GM12873 (cell line): ENCODE measurements around the gene PIK3R6.

Experiments
- CTCF ChIP-seq: IDR thresholded peaks from 2 replicates; pipeline ENCODE4 v1.5.1; 2012; ENCODE audit warnings: low read depth, mild to moderate bottlenecking, moderate library complexity, low read length, control low read depth; ENCODE audit not compliant: insufficient read depth; ENCODE audit errors: missing control alignments

The PIK3R6 gene

DNA sequence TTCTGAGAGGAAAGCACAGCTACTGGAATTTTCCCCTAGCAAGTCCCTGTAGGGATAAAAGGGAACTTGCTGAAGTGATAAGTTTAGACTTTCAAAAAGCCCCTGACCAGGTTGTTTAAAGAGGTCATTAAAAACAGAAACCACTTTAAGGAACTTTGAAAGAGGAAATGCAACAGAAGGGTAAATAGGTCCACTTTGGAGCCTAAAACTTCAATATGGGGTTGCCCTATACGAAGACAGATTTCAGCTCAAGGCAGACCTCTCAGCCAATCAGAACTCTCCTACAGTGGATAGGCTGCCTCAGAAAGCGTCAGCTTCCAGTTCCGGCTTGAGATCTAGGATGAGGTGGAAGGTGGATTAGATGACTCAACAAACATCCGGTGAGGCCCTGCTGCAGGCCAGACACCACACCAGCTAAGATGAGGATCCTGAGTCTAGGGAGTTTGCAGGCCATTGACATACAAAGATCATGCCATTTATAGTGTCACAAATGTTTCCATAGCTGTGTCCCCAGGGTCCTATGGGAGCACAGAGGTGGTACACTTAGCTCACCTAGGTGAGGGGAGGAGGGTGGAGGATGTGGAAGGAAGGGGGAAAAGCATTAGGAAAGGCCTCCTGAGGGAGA is 60.4 kb downstream of the PIK3R6 start:
- no peak for TF ChIP-seq CTCF

DNA sequence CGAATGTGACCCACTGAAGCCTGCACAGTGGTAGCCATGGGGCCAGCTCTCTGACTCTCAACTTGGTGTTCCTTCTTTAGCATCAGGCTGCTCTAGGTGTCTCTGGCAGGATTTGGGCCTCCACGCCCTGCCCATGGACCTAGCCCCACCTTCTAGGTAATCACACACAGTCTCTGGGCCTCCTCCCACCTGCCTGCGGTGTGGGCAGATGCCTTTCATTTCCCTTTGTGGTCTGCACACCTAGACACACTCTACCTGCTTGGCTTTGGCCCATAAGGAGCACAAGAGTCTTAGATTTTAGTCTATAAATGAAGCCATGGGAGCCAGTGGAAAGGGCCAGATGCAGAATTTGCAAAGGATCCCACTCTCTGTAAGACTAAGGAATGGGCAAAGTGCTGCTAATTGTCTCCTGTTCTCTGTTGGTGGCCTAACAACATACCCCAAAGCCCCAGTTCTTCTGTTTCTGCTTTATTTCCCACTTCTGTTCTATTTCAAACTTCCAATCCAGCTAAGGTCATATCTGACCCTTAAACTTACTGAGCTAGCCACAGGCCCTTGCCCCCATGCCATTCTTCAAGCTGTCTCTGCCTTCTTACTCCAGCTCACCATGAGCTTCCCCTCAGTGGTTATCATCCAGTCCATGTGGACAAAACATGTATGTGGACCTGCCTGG is 61.1 kb downstream of the PIK3R6 start:
- TF ChIP-seq CTCF, result no peak

GRCh38 chr17:8803531-8804420 is 63.7 kb downstream of the PIK3R6 start:
- TF ChIP-seq CTCF, result no peak

DNA sequence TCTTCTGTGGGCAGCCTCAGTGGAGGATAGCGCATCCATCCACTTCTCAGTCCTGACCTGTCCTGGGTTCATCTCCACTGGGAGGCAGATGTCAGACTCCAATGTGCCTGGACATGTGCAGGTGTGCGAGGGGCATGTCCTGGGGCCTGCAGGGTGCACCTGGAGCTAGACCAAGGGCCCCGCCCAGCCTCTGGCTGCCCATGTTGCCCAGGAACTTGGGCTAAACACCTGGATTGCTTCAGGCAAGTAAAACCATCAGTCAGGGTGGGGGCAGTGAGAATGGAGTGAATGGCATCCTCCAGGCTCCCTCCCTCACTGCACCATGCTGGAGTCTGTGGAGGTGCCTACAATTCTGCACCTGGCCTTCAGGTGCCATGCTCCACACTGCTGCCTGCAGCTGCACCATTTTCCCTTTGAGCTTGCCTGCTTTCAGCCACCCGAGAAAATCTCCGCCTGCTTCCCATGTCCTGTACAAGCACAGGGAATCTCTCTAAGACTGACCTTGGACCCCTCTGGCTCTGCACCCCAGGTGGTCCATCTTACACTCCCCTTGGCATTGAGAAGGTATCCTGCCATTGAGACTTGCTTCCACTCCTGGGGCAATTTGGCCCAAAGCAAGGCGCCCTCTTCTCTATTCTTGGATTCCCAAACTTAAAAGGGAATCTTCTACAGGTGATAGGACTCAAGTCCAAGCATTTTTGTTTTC is 66.2 kb downstream of the PIK3R6 start:
- TF ChIP-seq CTCF, result no peak

DNA sequence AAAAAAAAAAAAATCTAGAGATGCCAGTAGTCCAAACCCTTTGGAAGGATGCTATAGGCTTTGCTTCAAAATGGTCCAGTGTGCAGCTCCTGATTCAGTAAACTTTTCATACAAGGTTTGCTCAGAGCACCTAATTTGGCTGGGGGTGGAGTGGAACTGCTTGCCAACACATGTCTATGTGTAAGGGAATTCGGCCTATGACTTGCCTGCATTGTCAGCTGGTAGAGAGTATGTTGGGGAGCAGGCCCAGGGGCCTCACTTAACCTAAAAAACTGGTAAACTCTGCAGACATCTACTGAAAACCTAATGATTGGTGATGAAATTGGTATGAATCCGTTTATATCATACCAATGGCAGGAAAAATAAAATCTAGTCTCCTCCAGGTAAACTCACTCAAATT is 66.8 kb downstream of the PIK3R6 start:
- TF ChIP-seq CTCF, result no peak

DNA sequence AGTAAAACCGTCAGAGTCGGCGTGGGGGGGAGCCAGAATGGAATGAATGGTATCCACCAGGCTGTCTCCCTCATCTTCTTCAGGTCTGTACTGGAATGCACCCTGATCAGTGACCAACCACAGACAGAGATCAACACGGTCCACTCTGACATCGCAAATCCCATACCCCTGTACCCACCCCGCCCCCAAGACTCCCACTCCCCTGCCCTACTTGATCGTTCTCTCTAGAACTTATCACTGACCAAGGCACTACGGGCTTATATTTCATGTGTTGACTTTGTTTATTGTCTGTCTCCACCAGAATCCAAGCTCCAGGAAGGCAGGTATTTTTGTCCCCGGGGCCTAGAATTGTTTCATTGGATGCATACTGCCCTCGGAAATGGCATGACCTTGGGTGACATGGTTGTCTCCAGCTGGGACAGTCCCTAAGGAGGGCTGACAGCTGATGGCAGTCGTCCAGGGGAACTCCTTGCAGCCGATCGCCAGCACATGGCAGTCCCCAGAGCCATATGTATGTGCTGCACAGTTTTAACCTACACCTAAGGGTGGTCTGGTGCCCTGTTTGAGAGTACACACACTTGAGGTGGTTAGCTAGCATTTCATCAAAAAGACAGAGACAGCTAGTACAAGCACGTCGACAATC is 67.8 kb downstream of the PIK3R6 start:
- no peak for TF ChIP-seq CTCF
